Vagina (tissue), 2 donors: ENCODE data around the gene NXF1. TPM values are rescaled to one million over a fixed set of nuclear protein-coding genes. Genes with fewer than 3 reads are reported as not detected.
A peak's percentile ranks its signal among the peaks of the same experiment; 100 is the strongest.

Experiments
- DNase-seq, 2 donors: peaks; one replicate each; pipeline ENCODE4 v3.0.0-alpha.2; 2017; ENCODE audit errors: extremely low spot score in 2 of 2
- H3K27ac ChIP-seq: fragments of 200-600 bp; sonication (generic); one replicate; pipeline ENCODE4 v1.5.1; 2019
- H3K27me3 ChIP-seq: fragments of 200-600 bp; sonication (generic); one replicate; pipeline ENCODE4 v1.5.1; 2019
- H3K36me3 ChIP-seq, 2 donors: fragments of 200-600 bp; sonication (generic); one replicate each; pipeline ENCODE4 v1.5.1; 2017 to 2019
- H3K4me1 ChIP-seq: fragments of 200-600 bp; sonication (generic); one replicate; pipeline ENCODE4 v1.5.1; 2019
- H3K4me3 ChIP-seq, 2 donors: fragments of 200-600 bp; sonication (generic); 1 replicate in 1 of 2; 2 replicates in 1 of 2; pipeline ENCODE4 v1.5.1; 2016 to 2019
- H3K9me3 ChIP-seq: fragments of 200-600 bp; sonication (generic); one replicate; pipeline ENCODE4 v1.5.1; 2019
- CTCF ChIP-seq, 3 experiments: fragments of 450-650 bp in 2 of 3; fragments of 200-600 bp in 1 of 3; sonication (generic) in 1 of 3; IDR thresholded peaks; one replicate each; pipeline ENCODE4 v1.5.1; 2017 to 2019; ENCODE audit warnings: antibody characterized with exemption in 3 of 3, mild to moderate bottlenecking in 2 of 3, moderate library complexity in 2 of 3
- POLR2A ChIP-seq, 2 donors: fragments of 450-650 bp; IDR thresholded peaks; one replicate each; pipeline ENCODE4 v1.6.1; 2017; ENCODE audit warnings: antibody characterized with exemption in 2 of 2, mild to moderate bottlenecking in 2 of 2, moderate library complexity in 2 of 2
- POLR2AphosphoS5 ChIP-seq, 2 donors: sonication (generic); formaldehyde crosslinking; IDR thresholded peaks; one replicate each; pipeline ENCODE4 v1.9.0; 2017; ENCODE audit warnings: antibody characterized with exemption in 2 of 2, mild to moderate bottlenecking in 2 of 2, low read depth in 1 of 2; ENCODE audit not compliant: insufficient read depth in 1 of 2
- intact Hi-C: fragments of 100-400 bp; cut with DNase I; formaldehyde crosslinking; loops from one replicate; pipeline ENCODE4 v1.15.1; 2023
- total RNA-seq: library from RNA; depleted of rRNA; stranded (reverse); fragments of >200 nt; gene quantifications from one replicate; pipeline ENCODE4 v1.2.3, GENCODE V29; 2016

The NXF1 gene
- total RNA-seq, 1 donor from 2014 or later, result 64.1 TPM

DNA sequence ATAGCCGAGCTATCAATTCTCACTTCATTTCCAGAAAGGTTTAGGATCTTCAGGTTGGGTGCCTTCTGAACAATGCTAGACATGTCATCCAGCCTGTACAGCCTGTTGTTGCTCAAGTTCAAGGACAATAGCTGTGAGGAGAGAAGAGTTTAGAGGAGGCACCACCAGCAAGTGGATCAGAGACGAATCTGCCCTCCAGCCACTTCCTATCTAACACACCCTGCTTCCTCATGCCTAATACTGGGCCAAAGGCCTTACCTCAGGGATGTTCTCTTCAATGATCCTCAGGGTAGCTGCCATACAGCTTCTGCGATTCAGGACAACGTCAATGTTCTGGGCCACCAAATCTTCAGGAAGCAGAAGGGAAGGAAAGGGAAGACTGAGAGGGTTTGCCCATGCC lies 4.2 kb downstream of the NXF1 start:
- intact Hi-C loops, result loop anchor here (5.0 kb wide), 1 partner anchor 36 kb away; the partner anchor contains the start of gene WDR74
- Histone ChIP-seq H3K4me3 (no peak overlapping the region), H3K36me3 (peaks cover 6 to 77% of the 10 kb centered on the region in 2 donors), H3K27me3 (no peaks in the 10 kb centered on the region), H3K9me3 (no peaks in the 10 kb centered on the region), H3K4me1 (peaks cover 33% of the 10 kb centered on the region), H3K27ac (no peak overlapping the region)
- DNase-seq, result no peak
- TF ChIP-seq POLR2AphosphoS5 (IDR thresholded peaks at IDR 0.05; ENCODE audit: insufficient read depth in 1 of 2, low read depth in 1 of 2) (no peak), CTCF (IDR thresholded peaks at IDR 0.05) (no peak), POLR2A (IDR thresholded peaks at IDR 0.05) (no peak)

- no peak overlapping the region for H3K4me3 ChIP-seq
- H3K27ac ChIP-seq, result no peak overlapping the region
- TF ChIP-seq CTCF (IDR thresholded peaks at IDR 0.05) (no peak), POLR2A (IDR thresholded peaks at IDR 0.05) (no peak), POLR2AphosphoS5 (IDR thresholded peaks at IDR 0.05; ENCODE audit: insufficient read depth in 1 of 2, low read depth in 1 of 2) (no peak)
- no peaks in the 10 kb centered on the region for H3K27me3 ChIP-seq
- no peak for DNase-seq
- intact Hi-C loops, result no loop called here
- H3K9me3 ChIP-seq, result no peaks in the 10 kb centered on the region
- peaks cover 25% of the 10 kb centered on the region for H3K4me1 ChIP-seq
- peaks cover 6 to 93% of the 10 kb centered on the region in 2 donors for H3K36me3 ChIP-seq
These were observed 5.8 kb downstream of the NXF1 start for GRCh38 chr11:62799486-62799885.

GRCh38 chr11:62796281-62796680 lies 9.0 kb downstream of the NXF1 start:
- intact Hi-C loops, result no loop called here

DNA sequence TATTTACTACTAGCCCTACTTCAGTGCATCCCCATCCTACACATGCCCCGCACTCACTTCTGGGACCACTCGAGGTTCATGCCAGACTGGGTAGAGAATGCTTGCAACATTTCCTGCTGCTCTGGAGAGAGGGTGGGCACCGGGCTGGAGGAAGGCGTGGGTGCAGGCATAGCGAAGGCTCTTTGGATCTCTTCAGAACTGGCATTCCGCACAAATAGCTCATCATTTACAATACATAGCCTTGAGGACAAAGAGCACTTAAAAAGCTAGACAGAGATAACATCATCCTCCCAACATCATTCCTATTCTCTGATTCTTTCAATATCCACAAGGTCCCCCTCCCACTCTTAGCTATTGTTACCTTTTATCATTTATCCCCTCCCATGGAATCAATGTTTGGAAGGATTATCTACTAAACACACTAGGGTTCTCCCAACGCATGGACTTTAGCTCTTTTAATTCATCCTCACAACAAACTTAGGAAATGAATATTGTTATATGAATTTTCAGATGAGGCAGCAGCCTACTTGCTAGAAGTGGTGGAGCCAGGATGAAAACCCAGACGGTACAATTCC lies 11.0 kb downstream of the NXF1 start:
- no peak for DNase-seq
- Histone ChIP-seq H3K27ac (no peak overlapping the region), H3K36me3 (peaks cover 0 to 71% of the 10 kb centered on the region in 2 donors), H3K4me1 (peaks cover 32% of the 10 kb centered on the region), H3K9me3 (no peaks in the 10 kb centered on the region), H3K4me3 (no peak overlapping the region), H3K27me3 (no peaks in the 10 kb centered on the region)
- intact Hi-C loops, result no loop called here
- no peak for TF ChIP-seq POLR2AphosphoS5 (IDR thresholded peaks at IDR 0.05; ENCODE audit: insufficient read depth in 1 of 2, low read depth in 1 of 2)

More at GRCh38 chr11:62796281-62796680, 9.0 kb downstream of the NXF1 start:
- H3K27me3 ChIP-seq, result no peaks in the 10 kb centered on the region
- H3K27ac ChIP-seq, result no peak overlapping the region
- H3K4me3 ChIP-seq, result no peak overlapping the region
- H3K4me1 ChIP-seq, result peaks cover 12% of the 10 kb centered on the region
- DNase-seq, result no peak
- TF ChIP-seq POLR2AphosphoS5 (IDR thresholded peaks at IDR 0.05; ENCODE audit: insufficient read depth in 1 of 2, low read depth in 1 of 2) (no peak), CTCF (IDR thresholded peaks at IDR 0.05) (no peak), POLR2A (IDR thresholded peaks at IDR 0.05) (no peak)
- H3K36me3 ChIP-seq, result peaks cover 0 to 90% of the 10 kb centered on the region in 2 donors
- H3K9me3 ChIP-seq, result no peaks in the 10 kb centered on the region

DNA sequence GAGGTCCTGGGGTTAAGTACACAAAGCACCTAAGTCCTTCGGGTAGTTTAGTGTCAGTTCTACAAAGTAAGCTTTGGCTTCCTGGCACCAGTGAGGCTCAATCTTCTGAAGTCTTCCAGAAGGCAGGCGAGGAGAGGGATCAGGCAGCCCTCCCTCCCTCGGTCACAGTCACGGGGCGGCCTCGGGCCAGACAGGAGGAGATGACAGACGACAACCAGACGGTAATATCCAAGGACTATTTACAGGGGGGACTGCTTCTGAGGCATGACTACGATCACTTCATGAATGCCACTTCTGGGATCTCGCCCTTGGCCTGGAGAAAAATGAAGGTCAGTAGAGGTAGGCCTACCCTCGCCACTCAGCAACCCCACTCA lies 13.1 kb downstream of the NXF1 start:
- Histone ChIP-seq H3K27ac (peak overlapping the region; percentile 81), H3K4me1 (peaks cover 47% of the 10 kb centered on the region), H3K4me3 (peak overlapping the region; percentile 54 to 89), H3K36me3 (peaks cover 0 to 50% of the 10 kb centered on the region in 2 donors), H3K27me3 (no peaks in the 10 kb centered on the region), H3K9me3 (no peaks in the 10 kb centered on the region)
- DNase-seq, result no peak
- intact Hi-C loops, result no loop called here
- TF ChIP-seq POLR2AphosphoS5 (IDR thresholded peaks at IDR 0.05; ENCODE audit: insufficient read depth in 1 of 2, low read depth in 1 of 2), result no peak
- no peak for TF ChIP-seq CTCF (IDR thresholded peaks at IDR 0.05)
- no peak for TF ChIP-seq POLR2A (IDR thresholded peaks at IDR 0.05)
